ENCODE measurements around the gene LSP1. TPM values are rescaled to one million over a fixed set of nuclear protein-coding genes. Genes with fewer than 3 reads are reported as not detected.
"Not testable (repeated sequence)": the region's sequence is repeated elsewhere in the genome, so short reads cannot be mapped to it uniquely, and the experiment has no call there.

LSP1 gene, protein sequence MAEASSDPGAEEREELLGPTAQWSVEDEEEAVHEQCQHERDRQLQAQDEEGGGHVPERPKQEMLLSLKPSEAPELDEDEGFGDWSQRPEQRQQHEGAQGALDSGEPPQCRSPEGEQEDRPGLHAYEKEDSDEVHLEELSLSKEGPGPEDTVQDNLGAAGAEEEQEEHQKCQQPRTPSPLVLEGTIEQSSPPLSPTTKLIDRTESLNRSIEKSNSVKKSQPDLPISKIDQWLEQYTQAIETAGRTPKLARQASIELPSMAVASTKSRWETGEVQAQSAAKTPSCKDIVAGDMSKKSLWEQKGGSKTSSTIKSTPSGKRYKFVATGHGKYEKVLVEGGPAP
- 41.9 TPM for total RNA-seq

DNA sequence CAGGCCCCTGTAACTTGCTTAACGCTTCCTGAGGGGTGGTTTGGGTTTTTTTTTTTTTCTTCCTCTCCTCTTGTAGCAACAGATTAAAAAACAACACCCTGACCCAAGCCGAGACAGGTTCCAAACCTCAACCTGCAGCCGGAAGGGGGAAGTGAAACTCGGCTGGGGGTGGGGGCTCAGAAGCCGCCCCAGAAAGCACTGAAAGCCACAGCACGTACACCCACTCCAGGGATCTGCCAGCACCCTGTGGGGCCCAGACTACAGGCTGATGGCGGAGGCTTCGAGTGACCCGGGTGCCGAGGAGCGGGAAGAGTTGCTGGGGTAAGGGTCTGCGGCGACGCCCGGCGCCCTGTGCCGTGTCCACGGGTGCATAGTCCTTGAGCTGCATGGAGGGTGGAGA is at the start of gene LSP1:
Gene LSP1 (plus strand): TSS at position 208 of the 400 bp plus-strand sequence. CDS start 61 bp downstream, at position 269.
- Histone ChIP-seq H3K27me3 (no peaks in the 10 kb centered on the region), H3K4me3 (peak within 1 kb of the TSS in 1 of 2 donors; percentile 5), H3K27ac (no peak within 1 kb of the TSS), H3K9me3 (no peaks in the 10 kb centered on the region), H3K36me3 (no peaks in the 10 kb centered on the region), H3K4me1 (no peaks in the 10 kb centered on the region)
- no peak for DNase-seq (ENCODE audit: low spot score in 2 of 2)
- TF ChIP-seq, protein P1, sequence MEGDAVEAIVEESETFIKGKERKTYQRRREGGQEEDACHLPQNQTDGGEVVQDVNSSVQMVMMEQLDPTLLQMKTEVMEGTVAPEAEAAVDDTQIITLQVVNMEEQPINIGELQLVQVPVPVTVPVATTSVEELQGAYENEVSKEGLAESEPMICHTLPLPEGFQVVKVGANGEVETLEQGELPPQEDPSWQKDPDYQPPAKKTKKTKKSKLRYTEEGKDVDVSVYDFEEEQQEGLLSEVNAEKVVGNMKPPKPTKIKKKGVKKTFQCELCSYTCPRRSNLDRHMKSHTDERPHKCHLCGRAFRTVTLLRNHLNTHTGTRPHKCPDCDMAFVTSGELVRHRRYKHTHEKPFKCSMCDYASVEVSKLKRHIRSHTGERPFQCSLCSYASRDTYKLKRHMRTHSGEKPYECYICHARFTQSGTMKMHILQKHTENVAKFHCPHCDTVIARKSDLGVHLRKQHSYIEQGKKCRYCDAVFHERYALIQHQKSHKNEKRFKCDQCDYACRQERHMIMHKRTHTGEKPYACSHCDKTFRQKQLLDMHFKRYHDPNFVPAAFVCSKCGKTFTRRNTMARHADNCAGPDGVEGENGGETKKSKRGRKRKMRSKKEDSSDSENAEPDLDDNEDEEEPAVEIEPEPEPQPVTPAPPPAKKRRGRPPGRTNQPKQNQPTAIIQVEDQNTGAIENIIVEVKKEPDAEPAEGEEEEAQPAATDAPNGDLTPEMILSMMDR (IDR thresholded peaks at IDR 0.05), result no peak
- intact Hi-C loops (cut with DNase I), result no loop called here

DNA sequence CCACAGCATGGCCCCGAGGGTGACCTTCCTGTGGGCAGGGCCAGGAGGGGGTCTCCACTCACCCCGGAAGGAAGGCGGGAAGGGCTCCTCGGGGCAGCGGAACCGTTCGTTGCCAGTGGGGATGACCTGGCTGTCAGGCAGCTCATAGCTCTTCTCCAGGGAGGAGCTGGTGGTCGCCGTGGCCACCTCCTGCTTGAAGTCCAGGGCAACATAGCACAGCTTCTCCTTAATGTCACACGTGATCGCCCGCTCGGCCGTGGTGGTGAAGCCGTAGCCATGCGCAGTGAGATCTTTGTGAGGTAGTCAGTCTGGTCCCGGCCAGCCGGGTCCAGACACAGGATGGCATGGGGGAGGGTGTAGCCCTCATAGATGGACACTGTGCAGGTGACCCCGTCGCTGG is 49.6 kb upstream of the LSP1 start:
- Histone ChIP-seq H3K4me1 (no peaks in the 10 kb centered on the region), H3K9me3 (no peaks in the 10 kb centered on the region), H3K36me3 (no peaks in the 10 kb centered on the region), H3K27me3 (no peaks in the 10 kb centered on the region), H3K27ac (no peak overlapping the region), H3K4me3 (no peak overlapping the region)
- DNase-seq (ENCODE audit: low spot score in 2 of 2), result no peak
- TF ChIP-seq, protein P1 (IDR thresholded peaks at IDR 0.05), result no peak
- intact Hi-C loops (cut with DNase I), result no loop called here

DNA sequence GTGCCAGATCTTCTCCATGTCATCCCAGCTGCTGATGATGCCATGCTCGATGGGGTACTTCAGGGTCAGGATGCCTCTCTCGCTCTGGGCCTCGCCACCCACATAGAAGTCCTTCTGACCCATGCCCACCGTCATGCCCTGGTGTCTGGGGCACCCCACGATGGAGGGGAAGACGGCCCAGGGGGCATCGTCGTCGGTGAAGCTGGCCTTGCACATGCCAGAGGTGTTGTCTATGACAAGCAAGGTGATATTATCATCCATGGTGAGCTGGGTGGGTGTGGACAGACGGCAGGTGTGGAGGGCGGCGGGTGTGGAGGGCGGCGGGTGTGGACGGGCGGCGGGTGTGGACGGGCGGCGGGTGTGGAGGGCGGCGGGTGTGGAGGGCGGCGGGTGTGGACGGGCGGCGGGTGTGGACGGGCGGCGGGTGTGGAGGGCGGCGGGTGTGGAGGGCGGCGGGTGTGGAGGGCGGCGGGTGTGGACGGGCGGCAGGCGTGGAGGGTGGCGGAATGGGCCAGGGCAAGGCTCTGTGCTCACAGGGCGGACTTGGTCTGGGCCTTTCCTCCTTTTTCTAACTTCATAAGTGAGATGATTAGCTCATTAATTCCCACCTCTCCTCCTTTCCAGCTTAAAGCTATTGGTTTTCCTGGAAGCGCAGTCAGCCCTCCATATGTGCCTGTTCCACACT is 48.9 kb upstream of the LSP1 start:
- H3K4me3 ChIP-seq; intact Hi-C loops (cut with DNase I); DNase-seq (ENCODE audit: low spot score in 2 of 2); H3K4me1 ChIP-seq; H3K27ac ChIP-seq; H3K9me3 ChIP-seq; H3K27me3 ChIP-seq; H3K36me3 ChIP-seq: not testable (repeated sequence)

DNA sequence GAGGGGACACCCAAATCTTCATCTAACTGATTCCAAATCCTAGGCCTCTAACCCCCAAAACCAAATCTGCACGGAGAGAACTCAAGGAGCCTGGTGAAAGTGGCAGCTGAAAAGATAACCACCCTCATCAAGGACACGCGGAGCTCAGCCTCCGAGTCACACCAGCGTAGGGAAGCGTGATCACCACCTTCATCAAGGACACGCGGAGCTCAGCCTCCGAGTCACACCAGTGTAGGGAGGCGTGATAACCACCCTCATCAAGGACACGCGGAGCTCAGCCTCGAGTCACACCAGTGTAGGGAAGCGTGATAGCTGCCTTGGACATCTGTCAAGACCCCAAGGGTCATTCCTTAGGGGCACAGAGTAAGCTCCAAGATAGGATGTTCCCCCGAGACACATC is 47.4 kb upstream of the LSP1 start:
- H3K27me3 ChIP-seq, result no peaks in the 10 kb centered on the region
- intact Hi-C loops (cut with DNase I), result no loop called here
- TF ChIP-seq, protein P1 (IDR thresholded peaks at IDR 0.05), result no peak

DNA sequence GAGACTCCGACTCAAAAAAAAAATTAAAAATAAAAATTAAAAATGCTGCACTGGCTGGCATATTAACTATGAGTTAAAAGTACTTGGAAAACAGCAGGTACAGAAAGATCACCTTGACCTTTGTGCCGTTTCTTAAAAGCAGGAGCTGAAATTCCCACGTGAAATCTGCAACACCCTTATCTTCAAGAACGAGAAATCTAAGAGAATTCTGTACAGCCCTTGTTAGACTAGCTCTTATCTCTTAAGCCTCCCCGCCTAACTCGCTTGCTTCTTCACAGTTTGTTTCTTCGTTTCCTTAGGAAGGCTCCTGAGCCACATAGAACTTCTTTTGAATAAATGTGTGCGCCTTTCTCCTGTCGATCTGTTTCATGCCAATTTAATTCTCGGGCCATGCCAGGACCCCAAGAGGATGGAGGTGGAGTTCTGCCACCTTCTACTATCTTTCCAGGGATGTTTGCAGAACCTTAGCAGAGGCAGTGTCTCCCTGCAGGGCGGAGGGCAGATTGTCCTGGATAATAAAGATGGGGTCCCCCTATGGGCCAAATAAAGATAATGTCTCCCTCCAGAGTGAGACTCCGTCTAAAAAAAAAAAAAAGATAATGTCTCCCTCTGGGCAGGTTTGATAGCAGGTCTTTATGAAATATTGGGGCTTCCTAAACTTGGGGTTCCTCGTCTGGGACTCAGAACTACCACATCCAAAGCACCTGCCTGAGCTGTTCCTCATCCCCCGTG is 45.5 kb upstream of the LSP1 start:
- Histone ChIP-seq H3K4me3 (no peak overlapping the region), H3K4me1 (no peaks in the 10 kb centered on the region), H3K9me3 (no peaks in the 10 kb centered on the region), H3K27ac (no peak overlapping the region), H3K27me3 (no peaks in the 10 kb centered on the region), H3K36me3 (no peaks in the 10 kb centered on the region)
- TF ChIP-seq, protein P1 (IDR thresholded peaks at IDR 0.05), result no peak
- intact Hi-C loops (cut with DNase I), result no loop called here
- no peak for DNase-seq (ENCODE audit: low spot score in 2 of 2)

More for the DNA sequence above, 47.4 kb upstream of the LSP1 start:
- no peak overlapping the region for H3K27ac ChIP-seq
- no peak for DNase-seq (ENCODE audit: low spot score in 2 of 2)
- H3K4me3 ChIP-seq, result no peak overlapping the region
- H3K4me1 ChIP-seq, result no peaks in the 10 kb centered on the region
- H3K36me3 ChIP-seq, result no peaks in the 10 kb centered on the region
- H3K9me3 ChIP-seq, result no peaks in the 10 kb centered on the region

DNA sequence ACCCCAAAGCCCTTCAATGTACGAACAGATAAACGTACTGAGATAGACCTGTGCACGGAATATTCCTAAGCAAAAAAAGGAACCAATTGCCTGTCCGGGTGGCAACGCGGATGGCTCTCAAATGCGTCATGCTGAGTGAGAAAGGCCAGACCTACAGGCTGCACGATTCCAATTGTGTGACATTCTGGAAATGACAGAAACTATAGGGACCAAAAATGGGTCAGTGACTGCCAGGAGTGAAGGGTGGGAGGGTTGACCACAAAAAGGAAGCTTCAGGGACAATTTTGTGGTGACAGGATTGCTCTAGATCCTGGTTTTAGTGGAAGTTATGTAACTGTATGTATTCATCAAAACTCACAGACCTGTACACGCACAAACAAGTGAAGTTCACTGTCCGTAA is 42.1 kb upstream of the LSP1 start:
- H3K9me3 ChIP-seq, result no peaks in the 10 kb centered on the region
- intact Hi-C loops (cut with DNase I), result no loop called here
- no peak overlapping the region for H3K27ac ChIP-seq
- TF ChIP-seq, protein P1 (IDR thresholded peaks at IDR 0.05), result no peak
- no peaks in the 10 kb centered on the region for H3K4me1 ChIP-seq
- H3K36me3 ChIP-seq, result no peaks in the 10 kb centered on the region
- no peaks in the 10 kb centered on the region for H3K27me3 ChIP-seq
- no peak overlapping the region for H3K4me3 ChIP-seq
- no peak for DNase-seq (ENCODE audit: low spot score in 2 of 2)
